PC-3 (cell line): Measurements from ENCODE around the gene PACS1. TPM values are rescaled to one million over a fixed set of nuclear protein-coding genes. Genes with fewer than 3 reads are reported as not detected.

Experiments
- ATAC-seq: fragments of 200-7000 bp; cut with Tn5 transposase; 2 replicates; pipeline ENCODE4 v1.9.1; 2020; ENCODE audit warnings: mild to moderate bottlenecking, moderate library complexity
- BruUV-seq: library from RNA; stranded (reverse); fragments of 400-500 nt; replicated peaks from 2 replicates; lab custom pipeline; 2021; lab: Mats Ljungman, UMichigan
- CTCF ChIA-PET: fragments of 300-600 bp; sonication (Branson Sonifier 250); formaldehyde crosslinking; loops from one replicate; lab custom pipeline; 2022; ENCODE audit warnings: antibody characterized with exemption; lab: Charles Lee
- POLR2A ChIA-PET: fragments of 300-600 bp; sonication (Branson Sonifier 250); formaldehyde crosslinking; loops from one replicate; lab custom pipeline; 2022; ENCODE audit warnings: antibody characterized with exemption; ENCODE audit not compliant: unreplicated experiment; lab: Charles Lee
- DNase-seq: peaks from one replicate; pipeline ENCODE4 v3.0.0-alpha.2; 2015
- H2AFZ ChIP-seq: fragments of 300-600 bp; sonication (generic); 2 replicates; pipeline ENCODE4 v1.6.0; 2016; ENCODE audit warnings: antibody characterized with exemption, low read length
- H3F3A ChIP-seq: fragments of 300-600 bp; sonication (generic); one replicate; pipeline ENCODE4 v1.6.0; 2017; ENCODE audit warnings: antibody characterized with exemption, low read length, control low read depth, mild to moderate bottlenecking; ENCODE audit not compliant: unreplicated experiment
- H3K27ac ChIP-seq: fragments of 300-600 bp; sonication (generic); 2 replicates; pipeline ENCODE4 v1.5.1; 2016; ENCODE audit warnings: mild to moderate bottlenecking, low read length
- H3K27me3 ChIP-seq: fragments of 300-600 bp; sonication (generic); 2 replicates; pipeline ENCODE4 v1.6.1; 2016; ENCODE audit warnings: low read length, mixed read lengths
- H3K36me3 ChIP-seq: fragments of 300-600 bp; sonication (generic); 2 replicates; pipeline ENCODE4 v1.6.1; 2016; ENCODE audit warnings: low read depth, mixed run types, low read length, mixed read lengths
- H3K4me1 ChIP-seq: fragments of 300-600 bp; sonication (generic); 2 replicates; pipeline ENCODE4 v1.5.1; 2016; ENCODE audit warnings: low read length; ENCODE audit not compliant: insufficient read depth
- H3K4me2 ChIP-seq: fragments of 300-600 bp; sonication (generic); 2 replicates; pipeline ENCODE4 v1.6.0; 2016; ENCODE audit warnings: low read length
- H3K4me3 ChIP-seq: fragments of 300-600 bp; sonication (generic); 2 replicates; pipeline ENCODE4 v1.5.1; 2016; ENCODE audit warnings: mild to moderate bottlenecking, low read length, mixed read lengths
- H3K79me2 ChIP-seq: fragments of 300-600 bp; sonication (generic); 2 replicates; pipeline ENCODE4 v1.6.1; 2017; ENCODE audit warnings: low read length, mixed read lengths
- H3K9ac ChIP-seq: fragments of 300-600 bp; sonication (generic); 2 replicates; pipeline ENCODE4 v1.6.0; 2016; ENCODE audit warnings: mild to moderate bottlenecking, low read length
- H3K9me2 ChIP-seq: fragments of 300-600 bp; sonication (generic); replicated peaks from 2 replicates; pipeline ENCODE4 v1.6.1; 2016; ENCODE audit warnings: mixed run types, low read length, mixed read lengths
- H3K9me3 ChIP-seq: fragments of 300-600 bp; sonication (generic); 2 replicates; pipeline ENCODE4 v1.6.1; 2016; ENCODE audit warnings: low read length, mixed read lengths
- H4K20me1 ChIP-seq: fragments of 300-600 bp; sonication (generic); 2 replicates; pipeline ENCODE4 v1.6.1; 2016; ENCODE audit warnings: low read length, mixed read lengths
- CTCF ChIP-seq: fragments of 300-600 bp; sonication (generic); conservative IDR thresholded peaks from 2 replicates; pipeline ENCODE4 v1.5.1; 2017; ENCODE audit warnings: antibody characterized with exemption, low read depth, mild to moderate bottlenecking, low read length
- EZH2 ChIP-seq: fragments of 300-600 bp; sonication (generic); IDR thresholded peaks from one replicate; pipeline ENCODE4 v1.6.1; 2017; ENCODE audit warnings: antibody characterized with exemption, mild to moderate bottlenecking, low read length; ENCODE audit not compliant: unreplicated experiment
- EZH2phosphoT487 ChIP-seq: fragments of 300-600 bp; sonication (generic); IDR thresholded peaks from 2 replicates; pipeline ENCODE4 v1.6.1; 2018; ENCODE audit warnings: mild to moderate bottlenecking, antibody characterized with exemption, low read length, borderline replicate concordance
- intact Hi-C: fragments of 100-400 bp; cut with micrococcal nuclease; formaldehyde crosslinking; loops from 2 replicates; pipeline ENCODE4 v1.9.0; 2023
- total RNA-seq: library from RNA; depleted of rRNA; stranded (reverse); fragments of >200 nt; gene quantifications from 2 replicates; pipeline ENCODE4 v1.2.3, GENCODE V29; 2014

The PACS1 gene
- total RNA-seq, 1 experiment from 2014 or later: 28.7 TPM

DNA sequence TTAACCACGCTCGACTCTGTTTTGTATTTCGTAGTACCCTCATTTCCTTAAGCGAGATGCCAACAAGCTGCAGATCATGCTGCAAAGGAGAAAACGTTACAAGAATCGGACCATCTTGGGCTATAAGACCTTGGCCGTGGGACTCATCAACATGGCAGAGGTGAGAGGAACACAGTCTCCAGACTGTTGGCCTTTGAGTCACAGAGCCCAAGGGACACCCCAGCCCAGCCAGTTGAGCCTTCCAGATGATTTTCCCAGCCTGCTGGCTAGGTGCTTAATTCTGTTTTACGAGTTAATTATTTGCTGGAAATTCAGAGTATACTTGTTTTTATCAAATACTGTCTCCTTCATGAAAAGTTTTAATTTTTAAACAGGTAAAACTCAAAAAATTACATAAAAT lies 141.0 kb downstream of the PACS1 start:
- H3K27ac ChIP-seq: no peak overlapping the region
- H3K9me3 ChIP-seq: no peaks in the 10 kb centered on the region
- H3K4me1 ChIP-seq: 0 out of 2 replicates have a peak, but pooled peaks cover 4% of the 10 kb centered on the region
- no peaks in the 10 kb centered on the region for H3K79me2 ChIP-seq
- ChIA-PET POLR2A (no interaction called here), CTCF (no interaction called here)
- no TSS peak for BruUV-seq
- no peaks in the 10 kb centered on the region for H3K27me3 ChIP-seq
- H3K36me3 ChIP-seq: peaks cover 7% of the 10 kb centered on the region; the same call in 1 of the 2 replicates
- intact Hi-C loops: no loop called here
- no peak overlapping the region for H3K4me3 ChIP-seq
- no peaks in the 10 kb centered on the region for H3F3A ChIP-seq
- DNase-seq: no peak
- H3K9me2 ChIP-seq: no peaks in the 10 kb centered on the region
- no peak overlapping the region for H3K4me2 ChIP-seq
- no peak overlapping the region for H3K9ac ChIP-seq
- no peak for TF ChIP-seq EZH2
- no peak for TF ChIP-seq EZH2phosphoT487
- no peak for TF ChIP-seq CTCF
- no peak for ATAC-seq
- H2AFZ ChIP-seq: no peak overlapping the region
- no peaks in the 10 kb centered on the region for H4K20me1 ChIP-seq

GRCh38 chr11:66216911-66217310 lies 146.8 kb downstream of the PACS1 start:
- intact Hi-C loops: no loop called here
- no peaks in the 10 kb centered on the region for H4K20me1 ChIP-seq
- DNase-seq: no peak
- no TSS peak for BruUV-seq
- no peaks in the 10 kb centered on the region for H3K79me2 ChIP-seq
- TF ChIP-seq EZH2 (no peak), CTCF (no peak), EZH2phosphoT487 (no peak)
- H3K9me2 ChIP-seq: no peaks in the 10 kb centered on the region
- no peak for ATAC-seq
- no peaks in the 10 kb centered on the region for H3K27me3 ChIP-seq
- no peak overlapping the region for H3K4me3 ChIP-seq
- no peak overlapping the region for H3K9ac ChIP-seq
- no peak overlapping the region for H3K4me2 ChIP-seq
- peaks cover 10% of the 10 kb centered on the region; the same call in 1 of the 2 replicates for H3K36me3 ChIP-seq
- H3K4me1 ChIP-seq: no peaks in the 10 kb centered on the region
- no peak overlapping the region for H3K27ac ChIP-seq
- CTCF ChIA-PET: no interaction called here
- no peak overlapping the region for H2AFZ ChIP-seq
- no peaks in the 10 kb centered on the region for H3K9me3 ChIP-seq
- no peaks in the 10 kb centered on the region for H3F3A ChIP-seq
- POLR2A ChIA-PET: no interaction called here

- CTCF ChIA-PET: interaction anchor here (0.7 kb wide), 1 partner anchor 30 kb away, joined by 3 read pairs; no protein-coding TSS in a partner anchor
Measured at GRCh38 chr11:66218036-66218435, 148.0 kb downstream of the PACS1 start.

More at GRCh38 chr11:66218036-66218435, 148.0 kb downstream of the PACS1 start:
- H3K9me2 ChIP-seq: no peaks in the 10 kb centered on the region
- BruUV-seq: TSS peak; percentile 7
- no peaks in the 10 kb centered on the region for H3K4me1 ChIP-seq
- H3K36me3 ChIP-seq: peaks cover 10% of the 10 kb centered on the region; the same call in 1 of the 2 replicates
- POLR2A ChIA-PET: no interaction called here
- no peak for TF ChIP-seq CTCF
- no peak for TF ChIP-seq EZH2phosphoT487
- TF ChIP-seq EZH2: no peak
- DNase-seq (no peak), ATAC-seq (no peak)
- H3K9ac ChIP-seq: no peak overlapping the region
- intact Hi-C loops: no loop called here
- no peaks in the 10 kb centered on the region for H3F3A ChIP-seq
- H3K4me2 ChIP-seq: no peak overlapping the region
- H4K20me1 ChIP-seq: no peaks in the 10 kb centered on the region
- H3K79me2 ChIP-seq: no peaks in the 10 kb centered on the region
- no peaks in the 10 kb centered on the region for H3K9me3 ChIP-seq
- H2AFZ ChIP-seq: no peak overlapping the region
- H3K27me3 ChIP-seq: no peaks in the 10 kb centered on the region
- no peak overlapping the region for H3K4me3 ChIP-seq
- H3K27ac ChIP-seq: no peak overlapping the region
